ENCODE data around the gene LRRC74B. TPM values are rescaled to one million over a fixed set of nuclear protein-coding genes. Genes with fewer than 3 reads are reported as not detected.

LRRC74B gene
- total and polyA plus RNA-seq, 2 of the 4 experiments (the other 2 are of a cell fraction), result not detected

DNA sequence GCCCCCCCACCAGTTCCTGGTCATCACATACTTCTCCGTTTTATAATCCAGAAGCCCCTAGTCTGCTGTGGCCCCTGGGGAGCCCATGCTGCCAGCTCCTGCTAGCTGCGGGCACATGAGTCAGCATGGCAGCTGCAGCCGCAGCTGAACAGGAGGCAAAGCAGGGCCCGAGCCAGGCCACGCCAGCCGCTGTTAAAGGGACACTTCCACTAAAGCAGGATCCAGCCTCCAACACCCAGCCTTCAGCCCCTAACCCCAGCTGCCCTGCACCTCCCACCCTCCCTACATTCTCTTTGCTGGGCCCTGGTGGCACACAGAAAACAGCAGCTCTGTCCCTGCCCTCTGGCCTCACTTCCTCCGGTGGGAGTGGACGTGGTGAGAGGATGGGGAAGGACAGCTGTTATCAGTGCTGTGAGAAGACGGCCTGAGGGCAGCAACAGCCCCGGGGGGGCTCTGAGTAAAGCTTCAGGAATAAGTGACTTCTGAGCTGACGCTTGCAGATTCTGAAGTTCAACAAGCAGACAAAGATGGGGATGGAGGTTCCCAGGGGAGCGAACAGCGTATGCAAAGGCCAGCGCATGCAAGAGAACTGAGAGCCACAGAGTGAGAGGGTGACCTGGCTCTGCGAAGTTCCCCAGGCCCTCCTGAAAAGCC lies 688 bp upstream of the LRRC74B start:
- CTCF ChIA-PET, result interaction anchor here (1.4 kb wide), 1 partner anchor 24 kb away, joined by 3 read pairs; no protein-coding TSS in a partner anchor

More for the DNA sequence above, 688 bp upstream of the LRRC74B start:
- H2AFZ ChIP-seq (replicated peaks; ENCODE audit: low read length, poor library complexity), result peak overlapping the region; percentile 94
- ATAC-seq (ENCODE audit: low read depth) (peak; percentile 36), DNase-seq (peak; percentile 65)
- H3K9me3 ChIP-seq (ENCODE audit: control insufficient read depth, insufficient read depth, low read length), result no peaks in the 10 kb centered on the region
- no peak overlapping the region for H2BK20ac ChIP-seq (ENCODE audit: low read depth, low read length)
- peak overlapping the region in 1 of 2 experiments; percentile 84; a peak in 2 of 4 replicates for H4K8ac ChIP-seq (ENCODE audit: low read depth in 2 of 2, low read length in 2 of 2)
- H3K4me3 ChIP-seq (ENCODE audit: insufficient read depth, low read depth, low read length), result peak overlapping the region; percentile 7
- H3K56ac ChIP-seq (ENCODE audit: extremely low read depth, insufficient read depth, low read length), result peak overlapping the region; percentile 22; the same call in 1 of the 2 replicates
- BruUV-seq (replicated peaks), result no TSS peak
- H3K27me3 ChIP-seq (ENCODE audit: control insufficient read depth, insufficient read depth, low read length), result no peaks in the 10 kb centered on the region
- no peaks in the 10 kb centered on the region for H4K20me1 ChIP-seq (ENCODE audit: insufficient read depth, low read length)
- H3K4me1 ChIP-seq (ENCODE audit: control insufficient read depth, insufficient read depth, low read length), result peaks cover 15% of the 10 kb centered on the region
- H2BK5ac ChIP-seq (ENCODE audit: low read depth, low read length, poor library complexity, severe bottlenecking), result peak overlapping the region; percentile 62
- TF ChIP-seq BHLHE40 (IDR thresholded peaks at IDR 0.05; ENCODE audit: low read depth, low read length) (no peak), FOS (IDR thresholded peaks at IDR 0.05; ENCODE audit: low read depth, low read length) (0 out of 2 replicates have a peak, but pooled peaks have one; percentile 4), MXI1 (IDR thresholded peaks at IDR 0.05; ENCODE audit: borderline replicate concordance, low read depth, low read length) (no peak), SMC3 (IDR thresholded peaks at IDR 0.05; ENCODE audit: low read depth, low read length) (no peak), POLR2A (IDR thresholded peaks at IDR 0.05; ENCODE audit: low read depth, low read length) (no peak)
- TF ChIP-seq, protein P1, sequence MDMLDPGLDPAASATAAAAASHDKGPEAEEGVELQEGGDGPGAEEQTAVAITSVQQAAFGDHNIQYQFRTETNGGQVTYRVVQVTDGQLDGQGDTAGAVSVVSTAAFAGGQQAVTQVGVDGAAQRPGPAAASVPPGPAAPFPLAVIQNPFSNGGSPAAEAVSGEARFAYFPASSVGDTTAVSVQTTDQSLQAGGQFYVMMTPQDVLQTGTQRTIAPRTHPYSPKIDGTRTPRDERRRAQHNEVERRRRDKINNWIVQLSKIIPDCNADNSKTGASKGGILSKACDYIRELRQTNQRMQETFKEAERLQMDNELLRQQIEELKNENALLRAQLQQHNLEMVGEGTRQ (IDR thresholded peaks at IDR 0.05; ENCODE audit: low read depth, low read length), result no peak
- H3K79me1 ChIP-seq (ENCODE audit: low read depth in 1 of 2, low read length in 2 of 2), result no peaks in the 10 kb centered on the region
- H2BK120ac ChIP-seq (ENCODE audit: low read depth, low read length), result peak overlapping the region; percentile 7; the same call in 1 of the 2 replicates
- H2AK9ac ChIP-seq (replicated peaks; ENCODE audit: low read depth, low read length, poor library complexity), result peak overlapping the region; percentile 88
- H3K18ac ChIP-seq (ENCODE audit: low read depth, low read length), result peak overlapping the region; percentile 66; the same call in 1 of the 2 replicates
- H3K9ac ChIP-seq (ENCODE audit: low read depth, low read length), result peak overlapping the region; percentile 27; the same call in 1 of the 2 replicates
- peak overlapping the region; percentile 84 for H3K4me2 ChIP-seq (ENCODE audit: low read depth, low read length)
- H3K9me1 ChIP-seq (ENCODE audit: insufficient read depth, low read length), result peaks cover 6% of the 10 kb centered on the region; the same call in 1 of the 2 replicates
- POLR2A ChIA-PET (ENCODE audit: unreplicated experiment), result no interaction called here
- peak overlapping the region; percentile 56 for H3K27ac ChIP-seq (ENCODE audit: insufficient read depth, low read length)
- dilution Hi-C loops (cut with HindIII; ENCODE audit: low sequenced_read_pairs, unreplicated experiment), result no loop called here
- WGBS, 2 experiments (ENCODE audit: extremely low coverage in 2 of 2, insufficient read length in 1 of 2), result 9% methylated on average over 7 of the region's 15 CpGs; no CpG with 5 or more reads in 1 of the 2 experiments
- no peak overlapping the region for H2AK5ac ChIP-seq (ENCODE audit: low read depth, low read length)
- no peak overlapping the region for H2BK15ac ChIP-seq (ENCODE audit: low read depth, low read length)
- intact Hi-C loops (cut with micrococcal nuclease), result loop anchor here (1.0 to 2.0 kb wide), 2 partner anchors 30 to 43 kb away; partner anchors contain the start of genes P2RX6 and THAP7
- no peak overlapping the region for H4K5ac ChIP-seq (ENCODE audit: low read depth, low read length)
- H3K23ac ChIP-seq (ENCODE audit: low read depth, low read length), result 0 out of 2 replicates have a peak overlapping the region, but pooled peaks have one; percentile 36
- H3K14ac ChIP-seq (replicated peaks; ENCODE audit: low read depth, low read length), result peak overlapping the region; percentile 10; the same call in 1 of the 2 replicates
- no peak overlapping the region for H3K4ac ChIP-seq (ENCODE audit: low read depth, low read length)
- H4K91ac ChIP-seq (ENCODE audit: insufficient read depth, low read depth, low read length), result no peak overlapping the region; the same call in 1 of the 2 replicates
- no peaks in the 10 kb centered on the region for H3K36me3 ChIP-seq (ENCODE audit: control insufficient read depth, insufficient read depth, low read length)
- in situ Hi-C loops (cut with MboI; ENCODE audit: low sequenced_read_pairs), result no loop called here

Measured in IMR-90 (cell line).